NT2/D1 (cell line): ENCODE data around the gene KCNT1.

ENCODE experiments used
- SUZ12 ChIP-seq: IDR thresholded peaks from 2 replicates; pipeline ENCODE4 v1.6.1; 2011; ENCODE audit not compliant: insufficient read length, insufficient read depth; ENCODE audit errors: extremely low read depth
- ZNF274 ChIP-seq: IDR thresholded peaks from 2 replicates; pipeline ENCODE4 v1.6.1; 2011; ENCODE audit warnings: mild to moderate bottlenecking, low read depth, low read length

DNA sequence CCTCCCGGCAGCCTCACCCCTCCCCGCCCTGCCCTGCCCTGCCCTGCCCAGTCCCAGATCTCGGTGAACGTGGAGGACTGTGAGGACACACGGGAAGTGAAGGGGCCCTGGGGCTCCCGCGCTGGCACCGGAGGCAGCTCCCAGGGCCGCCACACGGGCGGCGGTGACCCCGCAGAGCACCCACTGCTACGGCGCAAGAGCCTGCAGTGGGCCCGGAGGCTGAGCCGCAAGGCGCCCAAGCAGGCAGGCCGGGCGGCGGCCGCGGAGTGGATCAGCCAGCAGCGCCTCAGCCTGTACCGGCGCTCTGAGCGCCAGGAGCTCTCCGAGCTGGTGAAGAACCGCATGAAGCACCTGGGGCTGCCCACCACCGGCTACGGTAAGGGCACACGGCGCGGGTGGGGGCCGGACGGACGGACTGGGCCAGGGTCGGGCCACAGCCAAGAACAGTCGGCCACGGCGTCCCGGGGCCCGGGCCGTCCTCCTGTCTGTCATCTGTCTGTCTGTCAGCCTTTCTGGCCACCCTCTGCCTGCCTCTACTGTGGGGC lies 84.2 kb downstream of the KCNT1 start:
- TF ChIP-seq SUZ12: no peak
- TF ChIP-seq ZNF274: no peak
